Gastrocnemius medialis (tissue), 4 donors: Measurements from ENCODE around the gene NYAP2.

Experiments used
- POLR2A ChIP-seq, 2 donors: fragments of 450-650 bp; IDR thresholded peaks; one replicate each; pipeline ENCODE4 v1.6.1; 2017; ENCODE audit warnings: antibody characterized with exemption in 2 of 2, mild to moderate bottlenecking in 2 of 2, moderate library complexity in 2 of 2
- TF ChIP-seq, protein P1 (sequence below), 5 experiments: fragments of 450-650 bp in 3 of 5; fragments of 200-600 bp in 2 of 5; sonication (generic) in 2 of 5; IDR thresholded peaks in 4 of 5; conservative IDR thresholded peaks in 1 of 5; 1 replicate in 4 of 5; 2 replicates in 1 of 5; pipeline ENCODE4 v1.5.1; 2016 to 2019; ENCODE audit warnings: antibody characterized with exemption in 5 of 5, mild to moderate bottlenecking in 3 of 5, moderate library complexity in 3 of 5

DNA sequence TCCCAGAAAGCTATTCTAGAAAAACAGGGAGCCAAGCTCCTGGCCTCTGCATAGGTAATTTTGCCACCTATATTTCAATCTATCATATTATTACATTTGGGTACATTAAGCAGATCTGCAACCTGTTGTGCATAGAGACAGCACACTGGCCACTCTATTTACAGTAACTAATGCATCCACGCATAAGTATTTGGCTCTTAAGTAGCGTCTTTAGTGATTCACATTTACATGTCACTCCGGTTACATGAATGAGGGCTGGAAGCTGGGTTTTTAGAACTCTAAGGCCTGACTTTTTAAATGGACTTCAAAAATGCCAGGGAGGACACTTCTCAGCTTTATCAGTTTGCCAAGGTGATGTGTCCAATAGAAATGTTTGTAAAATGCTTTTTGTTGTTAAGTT is 97.7 kb downstream of the NYAP2 start:
- TF ChIP-seq, protein P1, sequence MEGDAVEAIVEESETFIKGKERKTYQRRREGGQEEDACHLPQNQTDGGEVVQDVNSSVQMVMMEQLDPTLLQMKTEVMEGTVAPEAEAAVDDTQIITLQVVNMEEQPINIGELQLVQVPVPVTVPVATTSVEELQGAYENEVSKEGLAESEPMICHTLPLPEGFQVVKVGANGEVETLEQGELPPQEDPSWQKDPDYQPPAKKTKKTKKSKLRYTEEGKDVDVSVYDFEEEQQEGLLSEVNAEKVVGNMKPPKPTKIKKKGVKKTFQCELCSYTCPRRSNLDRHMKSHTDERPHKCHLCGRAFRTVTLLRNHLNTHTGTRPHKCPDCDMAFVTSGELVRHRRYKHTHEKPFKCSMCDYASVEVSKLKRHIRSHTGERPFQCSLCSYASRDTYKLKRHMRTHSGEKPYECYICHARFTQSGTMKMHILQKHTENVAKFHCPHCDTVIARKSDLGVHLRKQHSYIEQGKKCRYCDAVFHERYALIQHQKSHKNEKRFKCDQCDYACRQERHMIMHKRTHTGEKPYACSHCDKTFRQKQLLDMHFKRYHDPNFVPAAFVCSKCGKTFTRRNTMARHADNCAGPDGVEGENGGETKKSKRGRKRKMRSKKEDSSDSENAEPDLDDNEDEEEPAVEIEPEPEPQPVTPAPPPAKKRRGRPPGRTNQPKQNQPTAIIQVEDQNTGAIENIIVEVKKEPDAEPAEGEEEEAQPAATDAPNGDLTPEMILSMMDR (IDR thresholded peaks at IDR 0.05 in 4 of 5, conservative IDR thresholded peaks at IDR 0.05 in 1 of 5), result no peak
- no peak for TF ChIP-seq POLR2A (IDR thresholded peaks at IDR 0.05)
